ENCODE measurements around the gene PPM1H. TPM values are rescaled to one million over a fixed set of nuclear protein-coding genes. Genes with fewer than 3 reads are reported as not detected.

PPM1H gene
- total and polyA plus RNA-seq, 10 of the 15 experiments (the other 5 are each of a cell fraction or from before 2014, with no cell fraction given) = 0.11 to 0.83 (median 0.49) TPM

DNA sequence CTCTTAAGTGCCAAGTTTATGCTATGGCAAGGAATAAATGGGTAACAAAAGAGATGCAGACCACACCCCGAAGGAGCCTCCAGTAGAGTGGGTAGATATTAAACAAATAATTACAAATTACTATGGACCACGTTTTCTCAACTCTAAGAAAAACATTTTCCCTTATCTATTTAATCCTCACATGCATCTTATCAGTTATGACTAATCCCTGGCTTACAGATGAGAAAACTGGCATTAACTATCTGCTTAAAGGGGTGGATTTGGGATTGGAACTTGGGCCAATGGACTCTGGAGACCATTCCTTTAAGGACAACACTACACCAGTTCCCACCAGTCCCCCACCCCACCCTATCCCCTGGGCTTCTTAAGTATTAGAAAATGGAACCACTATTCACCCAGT, 26.3 kb downstream of the PPM1H start:
- ChIA-PET RAD21 (ENCODE audit: unreplicated experiment) (no interaction called here), CTCF (no interaction called here), SMC1A (ENCODE audit: uncharacterized antibody, unreplicated experiment) (interaction anchor here (1.3 kb wide), 1 partner anchor 50 kb away, joined by 3 read pairs; no protein-coding TSS in a partner anchor), POLR2A (no interaction called here)
- DNase-seq (ENCODE audit: low read depth, low spot score) (no peak), FAIRE-seq (no peak), ATAC-seq (no peak)
- H3K4me3 ChIP-seq = no peak overlapping the region
- no peak overlapping the region for H3K9ac ChIP-seq (ENCODE audit: control insufficient read depth, insufficient read depth, low read length)
- H3K27ac ChIP-seq (ENCODE audit: control insufficient read depth, insufficient read depth) = no peak overlapping the region
- no peak overlapping the region for H2AFZ ChIP-seq (ENCODE audit: control insufficient read depth, low read depth, low read length)
- H3K27me3 ChIP-seq (replicated peaks in 1 of 2; ENCODE audit: control insufficient read depth in 2 of 2, insufficient read depth in 2 of 2, low read length in 1 of 2) = peaks cover 0 to 3% of the 10 kb centered on the region in 2 experiments; a peak in 1 of 4 replicates
- intact Hi-C loops (cut with micrococcal nuclease; ENCODE audit: unreplicated experiment) = no loop called here
- H3K36me3 ChIP-seq (ENCODE audit: control insufficient read depth in 2 of 2, insufficient read depth in 2 of 2, low read length in 1 of 2) = no peaks in the 10 kb centered on the region
- no peaks in the 10 kb centered on the region for H4K20me1 ChIP-seq (ENCODE audit: control insufficient read depth, insufficient read depth)
- BruUV-seq (replicated peaks) = no TSS peak
- in situ Hi-C loops (cut with MboI) = no loop called here
- H3K79me2 ChIP-seq (ENCODE audit: control insufficient read depth, insufficient read depth, low read length) = no peaks in the 10 kb centered on the region
- H3K9me3 ChIP-seq (replicated peaks; ENCODE audit: control insufficient read depth, insufficient read depth, low read length) = no peaks in the 10 kb centered on the region
- 2% methylated on average over 2 of the region's 2 CpGs for WGBS (ENCODE audit: insufficient coverage, insufficient replicate concordance, low lambda C conversion rate, missing lambda C conversion rate)
- TF ChIP-seq, protein P1, sequence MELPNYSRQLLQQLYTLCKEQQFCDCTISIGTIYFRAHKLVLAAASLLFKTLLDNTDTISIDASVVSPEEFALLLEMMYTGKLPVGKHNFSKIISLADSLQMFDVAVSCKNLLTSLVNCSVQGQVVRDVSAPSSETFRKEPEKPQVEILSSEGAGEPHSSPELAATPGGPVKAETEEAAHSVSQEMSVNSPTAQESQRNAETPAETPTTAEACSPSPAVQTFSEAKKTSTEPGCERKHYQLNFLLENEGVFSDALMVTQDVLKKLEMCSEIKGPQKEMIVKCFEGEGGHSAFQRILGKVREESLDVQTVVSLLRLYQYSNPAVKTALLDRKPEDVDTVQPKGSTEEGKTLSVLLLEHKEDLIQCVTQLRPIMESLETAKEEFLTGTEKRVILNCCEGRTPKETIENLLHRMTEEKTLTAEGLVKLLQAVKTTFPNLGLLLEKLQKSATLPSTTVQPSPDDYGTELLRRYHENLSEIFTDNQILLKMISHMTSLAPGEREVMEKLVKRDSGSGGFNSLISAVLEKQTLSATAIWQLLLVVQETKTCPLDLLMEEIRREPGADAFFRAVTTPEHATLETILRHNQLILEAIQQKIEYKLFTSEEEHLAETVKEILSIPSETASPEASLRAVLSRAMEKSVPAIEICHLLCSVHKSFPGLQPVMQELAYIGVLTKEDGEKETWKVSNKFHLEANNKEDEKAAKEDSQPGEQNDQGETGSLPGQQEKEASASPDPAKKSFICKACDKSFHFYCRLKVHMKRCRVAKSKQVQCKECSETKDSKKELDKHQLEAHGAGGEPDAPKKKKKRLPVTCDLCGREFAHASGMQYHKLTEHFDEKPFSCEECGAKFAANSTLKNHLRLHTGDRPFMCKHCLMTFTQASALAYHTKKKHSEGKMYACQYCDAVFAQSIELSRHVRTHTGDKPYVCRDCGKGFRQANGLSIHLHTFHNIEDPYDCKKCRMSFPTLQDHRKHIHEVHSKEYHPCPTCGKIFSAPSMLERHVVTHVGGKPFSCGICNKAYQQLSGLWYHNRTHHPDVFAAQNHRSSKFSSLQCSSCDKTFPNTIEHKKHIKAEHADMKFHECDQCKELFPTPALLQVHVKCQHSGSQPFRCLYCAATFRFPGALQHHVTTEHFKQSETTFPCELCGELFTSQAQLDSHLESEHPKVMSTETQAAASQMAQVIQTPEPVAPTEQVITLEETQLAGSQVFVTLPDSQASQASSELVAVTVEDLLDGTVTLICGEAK (IDR thresholded peaks at IDR 0.05; ENCODE audit: borderline replicate concordance) = no peak
- TF ChIP-seq, protein P2, sequence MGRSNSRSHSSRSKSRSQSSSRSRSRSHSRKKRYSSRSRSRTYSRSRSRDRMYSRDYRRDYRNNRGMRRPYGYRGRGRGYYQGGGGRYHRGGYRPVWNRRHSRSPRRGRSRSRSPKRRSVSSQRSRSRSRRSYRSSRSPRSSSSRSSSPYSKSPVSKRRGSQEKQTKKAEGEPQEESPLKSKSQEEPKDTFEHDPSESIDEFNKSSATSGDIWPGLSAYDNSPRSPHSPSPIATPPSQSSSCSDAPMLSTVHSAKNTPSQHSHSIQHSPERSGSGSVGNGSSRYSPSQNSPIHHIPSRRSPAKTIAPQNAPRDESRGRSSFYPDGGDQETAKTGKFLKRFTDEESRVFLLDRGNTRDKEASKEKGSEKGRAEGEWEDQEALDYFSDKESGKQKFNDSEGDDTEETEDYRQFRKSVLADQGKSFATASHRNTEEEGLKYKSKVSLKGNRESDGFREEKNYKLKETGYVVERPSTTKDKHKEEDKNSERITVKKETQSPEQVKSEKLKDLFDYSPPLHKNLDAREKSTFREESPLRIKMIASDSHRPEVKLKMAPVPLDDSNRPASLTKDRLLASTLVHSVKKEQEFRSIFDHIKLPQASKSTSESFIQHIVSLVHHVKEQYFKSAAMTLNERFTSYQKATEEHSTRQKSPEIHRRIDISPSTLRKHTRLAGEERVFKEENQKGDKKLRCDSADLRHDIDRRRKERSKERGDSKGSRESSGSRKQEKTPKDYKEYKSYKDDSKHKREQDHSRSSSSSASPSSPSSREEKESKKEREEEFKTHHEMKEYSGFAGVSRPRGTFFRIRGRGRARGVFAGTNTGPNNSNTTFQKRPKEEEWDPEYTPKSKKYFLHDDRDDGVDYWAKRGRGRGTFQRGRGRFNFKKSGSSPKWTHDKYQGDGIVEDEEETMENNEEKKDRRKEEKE (IDR thresholded peaks at IDR 0.05) = no peak
- no peak for TF ChIP-seq SUPT20H (IDR thresholded peaks at IDR 0.05; ENCODE audit: borderline replicate concordance, control insufficient read depth, low read depth, low read length)
- H3K4me1 ChIP-seq (ENCODE audit: control insufficient read depth, insufficient read depth, low read length) = no peaks in the 10 kb centered on the region
- H3K4me2 ChIP-seq (ENCODE audit: control insufficient read depth, insufficient read depth) = no peak overlapping the region

Data from GM12878 (cell line).